ENCODE results near the gene RNPEPL1.

The RNPEPL1 gene

GRCh38 chr2:240629968-240630770 is 61.9 kb downstream of the RNPEPL1 start:
- DNase-seq = no peak

Measured in NCI-H1417 treated with DMSO at 0.1 percent for 48 hours (cell line).